GM21529 (cell line): Measurements from ENCODE around the gene CCDC50.

ENCODE experiments used
- ATAC-seq: cut with Tn5 transposase; IDR thresholded peaks from one replicate; pipeline ENCODE4 v1.9.1; 2021; ENCODE audit not compliant: unreplicated experiment

Gene CCDC50

DNA sequence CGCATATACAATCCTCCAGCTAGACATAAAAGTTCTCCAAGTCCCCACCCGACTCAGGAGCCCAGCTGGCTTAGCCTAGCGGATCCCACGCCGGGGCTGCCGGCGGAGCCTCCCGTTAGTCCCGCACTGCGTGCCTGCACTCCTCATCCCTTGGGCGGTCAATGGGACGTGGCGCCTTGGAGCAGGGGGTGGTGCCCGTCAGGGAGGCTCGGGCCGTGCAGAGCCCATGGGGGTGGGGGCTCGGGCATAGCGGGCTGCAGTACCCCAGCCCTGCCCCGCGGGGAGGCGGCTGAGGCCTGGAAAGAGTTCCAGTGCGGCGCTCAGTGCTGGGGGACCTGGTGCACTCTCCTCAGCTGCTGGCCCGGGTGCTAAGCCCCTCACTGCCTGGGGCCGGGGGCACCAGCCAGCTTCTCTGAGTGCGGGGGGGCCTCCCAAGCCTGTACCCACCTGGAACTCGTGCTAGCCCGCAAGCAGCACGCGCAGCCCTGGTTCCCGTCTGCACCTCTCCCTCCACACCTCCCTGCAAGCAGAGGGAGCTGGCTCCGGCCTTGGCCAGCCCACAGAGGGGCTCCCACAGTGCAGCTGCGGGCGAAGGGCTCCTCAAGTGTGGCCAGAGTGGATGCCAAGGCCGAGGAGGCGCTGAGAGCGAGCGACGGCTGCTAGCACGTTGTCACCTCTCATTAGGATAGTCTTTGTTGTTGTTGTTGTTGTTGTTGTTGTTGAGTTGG, 12.2 kb upstream of the CCDC50 start:
- ATAC-seq, result no peak

DNA sequence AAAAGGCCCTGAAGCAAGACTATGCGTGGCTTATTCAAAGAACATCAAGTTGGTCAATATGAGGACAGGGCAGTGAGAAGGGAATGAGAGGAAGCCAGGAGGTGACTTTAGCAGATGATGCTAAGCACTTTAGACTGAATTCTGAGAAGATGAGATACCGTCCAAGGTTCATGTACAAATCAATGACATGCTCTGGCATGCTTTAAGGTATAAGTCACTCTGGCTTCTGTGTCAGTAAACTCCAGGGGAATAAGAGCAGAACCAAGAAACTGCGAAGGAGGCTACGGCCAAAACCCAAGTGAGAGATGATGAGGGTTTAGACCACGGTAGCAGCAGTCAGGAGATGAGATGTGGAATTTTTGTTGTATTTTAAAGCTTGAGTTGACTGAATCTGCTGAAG, 8.9 kb upstream of the CCDC50 start:
- ATAC-seq, result no peak

DNA sequence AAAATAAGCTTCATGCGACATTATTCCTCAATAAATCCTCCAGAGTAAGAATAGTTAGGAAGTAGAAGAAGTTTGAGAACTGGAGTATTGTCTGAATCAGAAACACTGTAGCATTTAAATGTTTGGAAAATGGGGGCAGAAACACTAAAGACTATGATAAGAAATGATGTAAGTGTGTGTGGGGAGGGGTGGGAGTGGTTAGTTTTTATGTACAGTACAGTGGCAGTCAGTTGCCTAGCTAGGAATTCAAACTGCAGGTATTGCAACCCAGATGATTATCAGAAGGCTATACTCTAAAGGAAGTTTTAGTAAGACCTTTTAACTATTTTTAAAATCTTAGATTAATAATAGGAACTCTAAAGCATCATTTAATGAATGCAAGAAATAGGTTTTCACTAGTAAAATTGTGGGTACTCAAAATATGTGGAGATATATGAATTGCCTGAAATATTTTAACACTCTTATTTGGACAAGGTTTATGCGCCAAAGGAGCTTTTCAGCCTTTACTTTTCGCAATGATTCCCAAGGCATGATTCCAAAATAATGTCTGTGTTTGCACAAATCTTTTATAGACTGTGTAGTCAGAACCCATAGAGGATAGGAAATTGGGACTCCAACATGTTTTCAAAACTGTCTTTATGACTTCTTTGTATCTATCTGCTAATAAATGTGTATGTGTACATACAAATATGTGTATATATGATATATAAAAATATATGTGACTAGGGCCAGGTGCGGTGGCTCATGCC, 8.0 kb upstream of the CCDC50 start:
- no peak for ATAC-seq

DNA sequence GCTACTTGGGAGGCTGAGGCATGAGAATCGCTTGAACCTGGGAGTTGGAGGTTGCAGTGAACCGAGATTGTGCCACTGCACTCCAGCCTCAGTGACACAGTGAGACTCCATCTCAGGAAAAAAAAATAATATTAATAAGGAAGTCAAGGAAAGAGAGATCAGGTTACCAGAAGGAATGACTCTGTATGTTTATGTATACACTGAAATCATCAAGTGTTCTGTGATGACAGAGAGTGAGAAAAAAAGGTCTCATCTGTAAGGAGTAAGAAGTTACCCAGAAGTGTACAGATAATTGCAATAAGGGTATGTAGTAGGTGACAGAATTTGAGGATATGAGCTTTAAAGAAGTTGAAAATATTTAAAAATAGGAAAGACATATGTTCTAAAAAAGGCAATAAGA, 4.3 kb upstream of the CCDC50 start:
- no peak for ATAC-seq

DNA sequence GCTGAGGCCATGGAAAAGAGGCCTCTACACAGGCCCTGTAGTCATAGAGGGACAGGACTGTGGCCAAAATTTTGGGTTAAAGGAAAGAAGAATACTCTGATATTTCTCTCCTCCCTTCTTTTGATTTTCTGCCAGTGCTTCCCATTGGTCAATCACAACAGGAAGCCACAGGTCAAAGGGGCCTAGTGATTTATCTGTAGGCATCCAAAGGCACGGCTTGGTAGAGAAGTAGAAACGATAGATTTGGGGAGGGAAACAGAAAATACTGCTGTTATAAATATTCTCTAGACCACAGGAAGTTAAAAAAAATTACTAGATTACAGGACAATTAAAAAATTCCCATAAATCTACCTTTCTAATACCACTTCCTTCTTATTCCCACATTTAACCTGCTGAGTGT, 1.7 kb upstream of the CCDC50 start:
- ATAC-seq, result no peak

DNA sequence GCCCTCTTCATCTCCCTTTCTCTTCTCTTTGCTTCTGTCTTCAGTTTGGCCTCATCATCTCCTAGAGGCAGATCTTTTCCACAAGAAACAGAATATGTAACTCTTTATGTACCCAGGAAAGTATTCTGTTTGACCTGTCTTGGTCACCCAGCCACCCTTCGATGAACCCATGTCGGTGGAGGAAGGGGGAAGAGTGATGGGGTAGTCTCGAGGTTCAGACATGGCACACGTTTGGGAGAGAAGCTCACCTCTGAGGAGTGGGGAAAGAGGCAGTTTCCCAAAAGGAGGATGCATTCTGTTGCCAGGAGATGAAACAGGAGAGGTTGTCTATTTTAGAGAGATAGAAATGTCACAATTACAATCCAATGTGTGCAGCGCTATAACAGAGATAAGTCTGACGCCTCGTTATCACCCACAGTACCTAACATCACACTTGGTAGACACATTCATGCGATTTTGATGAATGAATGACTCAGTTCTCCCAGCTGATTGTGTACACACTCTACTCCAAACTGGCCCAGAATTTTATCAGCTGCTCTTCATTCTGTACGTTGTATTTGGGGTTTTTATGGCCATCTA, 722 bp upstream of the CCDC50 start:
- ATAC-seq, result no peak

DNA sequence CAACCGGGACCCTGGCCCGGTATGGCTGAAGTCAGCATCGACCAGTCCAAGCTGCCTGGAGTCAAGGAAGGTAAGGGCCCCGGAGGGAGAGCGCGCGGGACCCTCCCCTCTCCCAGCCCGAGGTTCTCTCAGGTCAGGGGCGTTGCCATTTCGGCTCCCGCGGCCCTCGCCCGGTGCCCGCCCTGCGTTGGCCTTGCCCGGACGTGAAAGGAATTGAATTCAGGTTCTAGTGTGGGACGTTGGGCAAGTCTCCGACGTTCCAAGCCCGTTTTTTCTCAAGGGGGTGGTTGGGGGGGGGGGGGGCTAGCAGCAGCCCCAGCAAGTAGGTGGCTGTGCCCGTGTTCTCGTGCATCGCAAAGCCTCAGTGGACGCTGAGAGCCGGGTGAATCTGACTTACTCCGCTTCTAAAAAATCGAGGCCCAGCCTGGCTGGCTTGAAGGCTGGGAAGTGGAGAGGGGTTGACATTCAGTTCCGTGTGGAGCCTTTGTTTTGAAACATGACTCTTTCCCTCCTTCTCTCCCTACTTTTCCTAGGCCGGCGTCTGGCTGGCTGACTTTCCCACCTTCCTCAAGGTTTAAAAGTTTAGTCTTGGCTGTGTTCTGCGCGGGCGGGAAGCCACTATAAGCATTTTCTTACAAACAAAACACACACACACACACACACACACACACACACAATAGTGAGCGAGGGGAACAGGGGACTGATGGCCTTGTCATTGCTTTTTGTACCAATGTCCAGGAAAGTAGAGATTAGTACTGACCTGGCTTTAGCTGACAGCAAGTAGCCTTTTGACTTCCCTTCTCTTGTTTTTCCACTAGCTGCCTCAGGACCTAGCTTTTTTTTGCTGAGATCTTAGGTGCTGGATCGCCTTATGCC, 698 bp downstream of the CCDC50 start, which contains the start of gene UTS2B:
UTS2B (minus strand) TSS at position 873 of the 876 bp plus-strand sequence. CDS start 48,337 bp downstream, outside the sequence.
- ATAC-seq, result peak; percentile 22

DNA sequence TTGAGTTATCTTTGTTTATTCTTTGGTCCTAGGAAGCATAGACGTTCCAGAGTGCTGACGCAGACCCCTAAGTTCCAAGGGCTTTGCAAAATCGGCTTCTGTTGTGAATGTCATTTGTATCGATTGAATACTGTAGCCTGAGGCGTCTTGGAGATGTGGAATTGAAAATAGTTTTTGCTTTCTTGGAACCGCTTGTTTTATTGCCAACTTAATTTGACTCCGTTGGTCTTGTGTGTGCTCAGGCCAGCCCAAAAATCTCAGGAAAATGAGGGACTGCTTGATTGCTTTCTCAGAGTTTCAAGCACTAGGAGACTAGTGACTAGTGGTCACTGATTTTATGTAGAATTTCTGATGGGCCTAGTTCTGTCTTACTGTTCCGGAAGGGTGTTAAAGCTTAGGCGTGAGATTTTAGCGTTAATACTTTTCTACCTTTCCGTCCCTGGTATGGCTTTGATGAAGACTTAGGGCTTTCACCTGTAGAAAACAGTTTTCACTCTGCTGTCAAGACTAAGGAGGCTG, 1.4 kb downstream of the CCDC50 start:
- ATAC-seq, result no peak

DNA sequence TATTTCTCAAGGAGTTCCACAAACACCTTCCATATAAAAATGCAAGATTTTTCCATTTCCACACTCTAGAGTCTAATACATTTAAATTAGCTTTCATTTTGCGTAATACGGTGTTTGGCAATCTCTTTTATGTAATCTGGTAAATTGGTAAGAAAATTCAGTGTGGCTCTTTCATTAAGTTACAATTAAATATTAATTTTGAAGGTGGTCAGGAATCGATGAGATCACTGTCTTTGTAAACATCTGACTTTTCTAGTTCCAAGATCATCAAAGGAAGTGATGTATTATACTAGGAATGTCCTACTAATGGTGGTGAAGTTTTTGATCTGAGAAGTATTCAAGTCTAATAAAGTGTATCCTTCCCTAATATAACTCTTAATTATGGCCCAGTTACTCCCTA, 2.2 kb downstream of the CCDC50 start:
- ATAC-seq, result no peak

DNA sequence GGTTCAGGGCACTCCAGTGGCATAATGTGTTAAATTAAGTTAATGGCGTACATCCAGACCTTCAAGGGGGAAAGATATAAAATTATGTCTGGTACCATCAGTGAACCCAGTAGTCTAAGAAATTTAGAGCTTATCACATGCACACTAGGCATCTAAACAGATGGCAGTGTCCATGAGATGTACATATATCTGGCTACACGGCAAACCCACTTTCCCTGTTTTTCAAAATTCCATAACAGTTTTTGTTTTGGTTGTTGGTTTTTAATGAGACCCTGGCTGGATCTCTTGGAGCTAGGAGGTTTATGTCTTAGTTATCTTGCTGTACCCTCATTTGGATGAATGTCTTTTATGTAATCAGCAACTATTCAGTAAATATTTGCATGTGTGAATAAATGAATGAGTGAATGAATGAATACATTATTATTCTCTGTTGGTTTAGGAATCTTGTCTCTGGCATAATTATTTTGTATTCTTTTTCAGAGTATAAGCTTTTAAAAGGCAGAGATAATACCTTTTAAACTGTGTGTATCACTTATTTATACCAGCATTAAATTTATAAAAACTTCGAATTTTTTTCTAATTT, 4.2 kb downstream of the CCDC50 start:
- no peak for ATAC-seq

DNA sequence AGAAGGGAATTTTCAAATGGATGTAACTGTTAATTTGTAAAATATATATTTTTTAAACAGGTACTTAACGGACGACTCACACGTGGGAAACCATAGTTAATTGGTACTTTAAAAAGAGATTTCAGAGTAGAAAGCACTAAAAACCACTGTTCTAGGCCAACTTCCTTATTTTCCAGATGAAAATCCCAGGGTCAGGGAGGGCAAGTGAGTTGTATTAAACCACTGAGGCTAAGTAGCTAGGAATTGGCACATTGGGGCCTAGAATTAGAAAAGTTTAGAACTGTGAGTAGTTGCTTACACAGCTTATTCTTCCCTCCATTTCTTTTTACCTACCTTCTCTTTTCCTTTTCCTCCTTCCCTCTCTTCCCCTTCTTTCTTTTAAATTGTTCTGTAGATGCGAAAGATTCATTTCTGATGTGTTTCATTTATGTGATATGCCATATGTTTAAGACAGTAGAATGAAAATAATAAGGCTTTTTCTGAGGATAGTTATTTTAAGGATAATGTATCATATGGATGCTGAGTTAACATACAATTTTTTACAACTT, 5.2 kb downstream of the CCDC50 start:
- ATAC-seq, result no peak

DNA sequence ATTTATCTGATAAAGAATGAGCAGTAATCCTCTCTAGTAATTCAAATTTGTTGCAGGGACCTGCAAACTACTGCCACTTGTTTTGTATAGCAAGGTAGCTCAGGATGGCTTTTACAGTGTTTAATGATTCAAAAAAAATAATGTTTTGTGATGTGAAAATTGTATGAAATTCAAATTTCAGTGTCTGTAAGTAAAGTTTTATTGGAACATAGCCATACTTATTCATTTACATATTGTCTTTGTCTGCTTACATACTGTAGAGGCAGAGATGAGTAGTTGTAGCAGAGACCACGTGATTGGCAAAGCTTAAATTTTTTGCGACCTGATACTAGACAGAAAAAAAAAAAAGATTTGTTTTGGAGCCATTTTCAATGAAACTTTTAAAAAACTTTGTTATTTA, 7.6 kb downstream of the CCDC50 start:
- peak; percentile 47 for ATAC-seq

DNA sequence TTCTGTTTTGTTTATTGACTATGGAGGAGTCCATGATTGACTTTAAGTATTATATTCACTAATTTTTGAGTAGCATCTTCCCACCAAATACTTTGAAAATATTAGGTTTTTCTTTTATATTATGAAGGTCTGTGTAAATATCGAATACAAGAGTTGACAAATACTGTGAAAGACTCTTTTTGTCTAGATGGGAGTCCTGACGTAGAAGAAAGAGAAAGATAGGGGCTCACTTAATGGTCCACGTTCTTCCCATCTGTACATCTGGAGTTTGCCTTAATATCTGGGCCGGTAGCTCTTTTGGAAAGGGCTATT, 8.9 kb downstream of the CCDC50 start:
- no peak for ATAC-seq

DNA sequence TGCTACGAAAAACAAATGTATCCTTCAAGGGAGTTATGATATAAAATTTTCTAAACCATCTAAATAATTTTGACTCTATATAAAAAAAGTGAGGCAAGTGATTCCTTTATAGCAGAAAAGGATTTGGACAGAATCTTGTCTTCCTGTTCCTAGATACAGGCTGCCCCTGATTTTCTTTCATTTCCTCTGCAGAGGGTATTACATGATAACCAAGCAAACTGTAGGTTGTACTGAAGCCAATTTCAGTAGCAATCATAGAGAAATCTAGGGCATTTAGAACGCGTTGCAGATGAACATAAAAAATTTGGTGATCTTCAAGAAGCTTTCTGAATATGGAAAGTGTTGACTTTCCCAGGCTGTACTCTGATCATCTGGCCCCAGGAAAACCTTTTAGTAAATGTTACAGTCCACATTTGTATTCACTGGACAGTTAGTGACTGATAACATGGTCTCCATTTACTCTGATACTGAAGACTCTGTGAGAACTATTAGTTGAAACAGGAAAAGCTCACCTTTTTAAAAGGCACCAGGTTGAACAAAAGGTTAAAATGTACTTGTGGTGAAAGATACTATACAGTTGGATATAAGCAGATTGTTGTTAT, 10.2 kb downstream of the CCDC50 start:
- ATAC-seq, result no peak

DNA sequence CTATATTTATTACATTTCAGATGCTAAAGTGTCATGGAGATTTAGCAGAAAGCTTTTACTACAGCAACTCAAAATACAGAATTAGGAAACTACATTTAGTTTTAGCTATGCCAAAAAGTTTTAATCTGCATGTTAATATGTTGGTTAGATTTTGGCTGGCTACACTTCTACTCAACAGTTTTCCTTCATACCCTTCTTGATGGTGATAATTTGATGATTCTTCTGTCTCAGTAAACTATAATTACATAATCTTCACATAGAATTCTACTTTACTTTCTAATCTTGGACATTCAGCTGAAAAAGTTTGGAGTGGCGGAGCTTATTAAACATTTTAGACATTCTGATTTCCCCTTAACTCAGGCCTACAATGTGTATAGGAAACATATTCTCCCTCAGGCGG, 11.2 kb downstream of the CCDC50 start:
- ATAC-seq, result no peak

DNA sequence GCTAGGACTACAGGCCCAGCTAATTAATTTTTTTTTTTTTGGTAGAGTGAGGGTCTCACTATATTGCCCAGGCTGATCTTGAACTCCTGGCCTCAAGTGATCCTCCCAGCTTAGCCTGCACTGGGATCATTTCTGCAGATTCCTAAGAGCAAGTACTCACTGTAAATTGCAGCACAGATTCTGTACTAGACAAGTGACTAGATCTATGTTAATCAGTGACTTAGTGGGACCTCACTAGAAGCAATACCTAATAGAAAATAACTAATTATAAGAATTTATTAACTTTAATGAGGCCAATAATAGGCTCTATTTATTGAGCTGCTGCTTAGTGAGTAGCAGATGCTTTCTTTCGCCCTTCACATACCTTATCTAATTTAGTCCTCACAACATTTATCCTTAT, 11.8 kb downstream of the CCDC50 start:
- peak; percentile 23 for ATAC-seq

DNA sequence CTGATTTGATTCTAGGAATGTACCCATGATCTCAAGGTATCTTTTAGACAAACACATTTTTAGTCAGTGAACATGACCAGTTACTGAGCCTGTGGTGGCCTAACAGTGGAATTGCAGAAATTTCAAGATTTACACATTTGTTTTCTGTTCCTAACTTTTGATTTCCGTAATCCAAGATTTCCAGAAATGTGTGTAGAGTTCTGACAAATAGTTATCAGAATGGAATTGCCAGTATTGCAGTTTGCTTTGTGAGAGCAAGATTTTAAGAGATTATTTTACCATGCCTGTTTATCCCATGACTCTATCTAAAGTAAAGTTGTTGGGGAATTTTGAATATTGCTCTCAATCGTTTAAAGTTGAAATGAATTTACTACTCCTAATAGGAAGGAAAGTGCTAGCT, 12.8 kb downstream of the CCDC50 start:
- ATAC-seq, result no peak

DNA sequence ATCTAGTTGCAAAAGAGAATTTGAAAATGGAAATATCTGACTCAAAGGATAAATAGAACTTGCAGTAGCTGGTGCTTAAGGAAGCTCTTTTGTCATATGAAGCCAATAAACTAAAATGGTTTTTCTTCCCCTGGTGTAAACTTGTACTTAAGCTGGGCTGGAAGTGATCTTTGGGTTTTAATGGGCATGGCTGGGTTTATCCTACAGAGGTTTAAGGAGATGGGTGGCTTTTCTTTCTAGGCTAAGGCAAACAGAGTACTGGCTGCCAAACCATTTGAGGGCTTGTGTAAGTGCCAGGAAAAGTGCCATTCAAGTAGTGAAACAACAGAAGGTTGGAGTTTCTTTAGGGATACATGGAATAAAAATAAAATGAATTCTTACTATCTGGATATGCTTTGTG, 13.2 kb downstream of the CCDC50 start:
- ATAC-seq, result no peak

DNA sequence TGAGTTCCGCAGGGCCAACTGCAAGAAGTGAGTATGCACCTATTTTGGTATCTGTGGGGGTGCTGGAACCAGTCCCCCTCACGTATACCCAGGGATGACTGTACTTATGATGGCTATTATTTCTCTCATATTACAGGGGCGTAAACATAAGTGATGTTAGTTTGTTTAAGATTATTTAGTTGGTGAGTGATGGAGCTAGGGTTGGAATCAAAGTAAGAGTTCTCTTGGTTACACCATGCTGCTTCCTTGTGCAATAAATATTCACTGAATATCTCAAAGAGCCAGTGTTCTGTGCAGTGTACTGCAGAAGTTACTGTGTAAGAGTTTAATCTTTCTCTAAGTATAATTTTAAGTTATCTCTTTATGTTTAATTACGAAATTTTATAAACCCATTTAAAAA, 13.9 kb downstream of the CCDC50 start:
- ATAC-seq, result no peak

DNA sequence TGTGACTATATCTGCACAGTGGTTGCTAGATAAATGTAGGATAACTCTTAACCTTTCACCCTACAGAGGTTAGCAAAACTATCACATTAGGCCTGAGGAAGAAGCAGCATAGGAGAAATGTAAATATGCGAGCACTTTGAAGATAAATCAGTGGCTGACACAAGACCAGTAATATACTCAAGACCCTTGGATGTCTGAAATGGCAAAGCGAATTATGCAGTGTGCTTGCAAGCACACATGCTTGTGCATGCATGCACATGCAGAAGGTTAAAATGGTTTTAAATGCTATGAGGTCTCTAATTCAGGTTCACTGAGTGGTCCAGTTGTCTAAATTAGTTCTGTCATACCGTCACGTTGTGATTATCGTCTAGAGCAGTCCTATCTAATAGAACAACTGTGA, 14.7 kb downstream of the CCDC50 start:
- no peak for ATAC-seq
